ENCODE measurements around the gene ITGA7. TPM values are rescaled to one million over a fixed set of nuclear protein-coding genes. Genes with fewer than 3 reads are reported as not detected.

Gene ITGA7, protein sequence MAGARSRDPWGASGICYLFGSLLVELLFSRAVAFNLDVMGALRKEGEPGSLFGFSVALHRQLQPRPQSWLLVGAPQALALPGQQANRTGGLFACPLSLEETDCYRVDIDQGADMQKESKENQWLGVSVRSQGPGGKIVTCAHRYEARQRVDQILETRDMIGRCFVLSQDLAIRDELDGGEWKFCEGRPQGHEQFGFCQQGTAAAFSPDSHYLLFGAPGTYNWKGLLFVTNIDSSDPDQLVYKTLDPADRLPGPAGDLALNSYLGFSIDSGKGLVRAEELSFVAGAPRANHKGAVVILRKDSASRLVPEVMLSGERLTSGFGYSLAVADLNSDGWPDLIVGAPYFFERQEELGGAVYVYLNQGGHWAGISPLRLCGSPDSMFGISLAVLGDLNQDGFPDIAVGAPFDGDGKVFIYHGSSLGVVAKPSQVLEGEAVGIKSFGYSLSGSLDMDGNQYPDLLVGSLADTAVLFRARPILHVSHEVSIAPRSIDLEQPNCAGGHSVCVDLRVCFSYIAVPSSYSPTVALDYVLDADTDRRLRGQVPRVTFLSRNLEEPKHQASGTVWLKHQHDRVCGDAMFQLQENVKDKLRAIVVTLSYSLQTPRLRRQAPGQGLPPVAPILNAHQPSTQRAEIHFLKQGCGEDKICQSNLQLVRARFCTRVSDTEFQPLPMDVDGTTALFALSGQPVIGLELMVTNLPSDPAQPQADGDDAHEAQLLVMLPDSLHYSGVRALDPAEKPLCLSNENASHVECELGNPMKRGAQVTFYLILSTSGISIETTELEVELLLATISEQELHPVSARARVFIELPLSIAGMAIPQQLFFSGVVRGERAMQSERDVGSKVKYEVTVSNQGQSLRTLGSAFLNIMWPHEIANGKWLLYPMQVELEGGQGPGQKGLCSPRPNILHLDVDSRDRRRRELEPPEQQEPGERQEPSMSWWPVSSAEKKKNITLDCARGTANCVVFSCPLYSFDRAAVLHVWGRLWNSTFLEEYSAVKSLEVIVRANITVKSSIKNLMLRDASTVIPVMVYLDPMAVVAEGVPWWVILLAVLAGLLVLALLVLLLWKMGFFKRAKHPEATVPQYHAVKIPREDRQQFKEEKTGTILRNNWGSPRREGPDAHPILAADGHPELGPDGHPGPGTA
- total RNA-seq (ENCODE audit: insufficient read depth, low replicate concordance): 66.2 TPM

DNA sequence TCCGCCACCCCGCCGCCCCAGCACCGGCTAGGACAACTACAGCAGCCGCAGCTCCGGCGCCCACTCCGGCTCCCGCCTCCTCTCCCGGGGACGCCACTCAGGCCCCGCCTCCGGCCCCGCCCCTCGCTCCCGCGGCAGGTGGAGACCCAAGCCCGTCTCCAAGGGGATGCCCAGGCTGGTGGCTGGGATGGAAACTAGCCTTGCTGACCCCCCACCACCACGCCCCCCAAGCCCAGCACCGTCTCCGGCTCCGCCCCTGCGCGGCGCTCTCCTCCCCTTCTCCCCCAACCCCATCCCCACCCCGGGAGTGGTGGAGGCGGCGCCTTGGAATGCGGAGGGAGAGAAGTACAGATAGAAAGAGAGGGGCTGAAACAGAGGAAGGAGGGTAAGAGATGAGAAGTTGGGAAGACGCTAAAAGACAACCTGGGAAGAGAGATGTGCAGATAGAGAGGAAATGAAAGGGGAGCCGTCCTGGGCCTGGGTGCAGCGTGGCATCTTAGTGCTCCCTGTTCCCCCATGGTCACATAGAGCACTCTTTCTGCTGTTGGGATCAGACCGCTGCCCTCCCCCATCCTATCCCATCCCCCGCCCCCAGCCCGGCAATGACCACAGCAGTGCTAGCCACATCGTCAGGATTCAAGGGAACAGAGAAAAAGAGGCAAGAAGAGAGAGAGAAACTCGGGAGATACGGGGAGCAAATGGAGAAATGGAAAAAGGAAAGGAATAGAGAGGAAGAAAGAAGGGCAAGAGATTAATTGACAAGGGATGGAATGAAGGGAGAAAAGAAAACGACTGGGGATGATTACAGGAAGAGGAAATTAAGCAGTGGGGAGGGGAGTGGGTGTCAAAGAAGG is at the start of gene ITGA7:
Gene ITGA7, minus strand, starts transcription at position 64 of the 854 bp plus-strand sequence. CDS start 222 bp downstream, outside the sequence.
- peak; percentile 39 for DNase-seq (ENCODE audit: low spot score)

DNA sequence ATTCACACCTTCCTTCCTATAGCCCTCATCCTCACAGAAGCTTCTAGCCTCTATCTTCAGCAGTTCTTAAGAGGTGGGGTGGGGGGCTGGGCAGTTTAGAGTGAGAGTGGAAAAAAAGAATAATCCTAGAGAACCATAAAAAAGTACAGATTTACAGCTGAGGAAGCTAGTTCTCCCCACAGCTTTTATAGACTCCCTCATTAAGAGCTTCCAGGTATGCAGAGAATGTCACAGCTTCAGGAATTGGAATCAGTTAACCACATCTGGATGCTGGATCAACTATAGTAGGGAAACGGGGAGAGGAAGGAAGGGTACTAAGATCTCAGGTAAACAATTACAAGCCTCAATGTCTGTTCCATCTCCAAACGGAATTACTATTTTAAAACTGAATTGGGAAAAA is 47.5 kb upstream of the ITGA7 start:
- no peak for DNase-seq (ENCODE audit: low spot score)

DNA sequence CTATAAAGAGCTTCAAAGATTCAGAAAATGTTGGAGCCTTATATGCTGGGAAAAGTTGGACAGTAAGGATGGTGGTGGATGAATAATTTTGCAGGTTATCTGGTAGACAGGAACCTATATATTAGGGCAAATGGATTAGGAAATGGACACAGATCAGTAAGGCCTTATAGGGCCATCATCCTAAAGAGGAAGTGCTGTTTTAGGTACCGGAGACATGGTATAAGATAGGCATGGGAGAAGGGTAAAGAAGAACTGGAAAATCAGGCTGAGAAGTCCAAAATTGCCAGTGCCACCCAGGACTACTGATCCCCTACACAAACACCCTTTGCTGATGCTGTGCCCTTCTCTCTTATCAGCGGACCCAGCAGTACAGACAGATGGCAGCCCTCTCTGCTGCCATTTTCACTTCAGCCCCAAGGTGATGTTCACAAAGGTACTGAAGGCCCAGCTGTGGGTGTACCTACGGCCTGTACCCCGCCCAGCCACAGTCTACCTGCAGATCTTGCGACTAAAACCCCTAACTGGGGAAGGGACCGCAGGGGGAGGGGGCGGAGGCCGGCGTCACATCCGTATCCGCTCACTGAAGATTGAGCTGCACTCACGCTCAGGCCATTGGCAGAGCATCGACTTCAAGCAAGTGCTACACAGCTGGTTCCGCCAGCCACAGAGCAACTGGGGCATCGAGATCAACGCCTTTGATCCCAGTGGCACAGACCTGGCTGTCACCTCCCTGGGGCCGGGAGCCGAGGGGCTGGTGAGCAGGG is 40.7 kb upstream of the ITGA7 start:
- no peak for DNase-seq (ENCODE audit: low spot score)

DNA sequence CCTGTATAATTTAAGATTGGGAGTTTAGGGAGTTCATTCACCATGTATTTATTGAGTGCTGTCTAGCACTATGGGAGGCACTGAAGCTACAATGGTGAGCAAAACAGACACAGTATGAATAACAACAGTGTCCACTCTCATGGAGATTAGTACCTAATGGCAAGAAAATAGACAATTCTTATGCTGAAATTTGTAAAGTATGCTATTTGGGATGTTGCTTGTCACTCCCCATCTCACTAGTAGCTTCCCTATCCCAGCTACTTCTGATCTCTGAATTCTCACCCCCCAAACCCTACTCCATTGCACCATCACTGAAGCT is 39.2 kb upstream of the ITGA7 start:
- no peak for DNase-seq (ENCODE audit: low spot score)

DNA sequence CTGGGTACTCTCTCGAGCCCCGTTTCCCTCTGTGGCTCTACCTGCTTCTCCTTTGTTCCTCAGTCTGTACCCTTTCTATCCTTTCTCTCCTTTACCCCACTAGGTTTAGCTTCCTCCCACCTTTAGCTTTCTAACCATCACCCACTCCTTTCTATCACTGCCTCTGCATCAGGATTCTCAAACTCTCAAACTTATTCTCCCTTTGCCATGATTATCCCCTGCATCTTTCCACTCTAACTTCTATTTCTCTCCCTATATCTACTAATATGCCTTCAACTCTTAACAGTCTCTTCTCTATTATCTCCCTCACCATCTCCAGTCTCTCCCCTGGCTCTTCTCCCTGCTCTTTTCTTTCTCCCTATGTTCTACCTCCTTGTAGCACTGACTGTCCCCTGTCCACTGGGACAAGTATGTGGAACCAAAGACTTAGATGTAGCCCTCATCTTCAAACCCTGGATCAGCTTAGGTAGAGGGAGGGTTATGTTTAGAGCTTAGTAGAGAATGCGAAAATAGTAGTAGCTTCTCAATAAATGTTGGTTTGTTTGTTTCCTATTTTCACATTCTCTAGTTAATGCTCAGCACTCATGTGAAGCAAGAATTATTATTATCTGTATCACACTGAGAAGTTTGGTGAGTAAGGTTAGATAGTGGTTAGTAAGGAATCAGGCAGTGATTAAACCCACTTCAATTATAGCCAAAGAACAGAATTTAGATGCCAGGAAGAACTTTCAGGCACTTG is 38.6 kb upstream of the ITGA7 start:
- DNase-seq (ENCODE audit: low spot score): no peak

DNA sequence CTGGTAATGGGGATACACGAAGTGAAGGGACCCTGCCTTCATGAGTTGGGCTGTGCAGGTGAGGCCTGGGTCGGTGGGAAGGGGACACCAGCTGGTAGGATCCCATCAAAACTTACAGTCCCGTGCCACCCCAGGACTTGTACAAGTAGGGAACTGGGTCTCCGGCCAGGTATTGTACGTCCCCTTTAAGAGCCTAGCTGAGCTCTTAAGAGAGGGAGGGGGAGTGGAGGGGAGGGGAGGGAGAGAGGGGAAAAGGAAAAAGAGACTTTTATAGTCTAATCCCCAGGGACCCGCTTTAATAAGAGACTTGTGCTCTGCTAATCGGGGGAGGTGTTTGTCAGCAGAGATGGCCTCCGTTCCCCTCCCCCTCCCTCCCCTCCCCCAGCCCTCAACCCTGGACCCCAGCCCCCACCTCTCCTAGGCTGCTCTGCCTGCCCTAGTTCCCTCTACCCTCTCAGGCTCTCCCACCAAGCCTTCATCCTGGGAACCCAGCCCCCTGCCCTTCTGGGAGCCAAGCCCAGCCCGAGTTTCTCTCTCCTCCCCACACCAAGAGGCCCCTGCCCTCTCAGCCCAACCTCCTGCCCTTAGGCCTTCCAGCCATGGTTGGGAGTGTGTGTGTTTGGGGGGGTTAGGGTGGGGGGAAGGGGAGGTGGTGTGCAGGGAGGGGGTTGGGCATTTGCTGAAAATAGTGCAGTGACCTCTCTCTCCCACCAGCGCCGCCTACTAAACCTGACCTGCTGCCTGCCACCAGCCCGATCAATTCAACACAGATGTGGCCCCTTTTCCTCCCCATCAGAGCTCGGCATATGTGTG is 37.9 kb upstream of the ITGA7 start:
- DNase-seq (ENCODE audit: low spot score): peak; percentile 74

DNA sequence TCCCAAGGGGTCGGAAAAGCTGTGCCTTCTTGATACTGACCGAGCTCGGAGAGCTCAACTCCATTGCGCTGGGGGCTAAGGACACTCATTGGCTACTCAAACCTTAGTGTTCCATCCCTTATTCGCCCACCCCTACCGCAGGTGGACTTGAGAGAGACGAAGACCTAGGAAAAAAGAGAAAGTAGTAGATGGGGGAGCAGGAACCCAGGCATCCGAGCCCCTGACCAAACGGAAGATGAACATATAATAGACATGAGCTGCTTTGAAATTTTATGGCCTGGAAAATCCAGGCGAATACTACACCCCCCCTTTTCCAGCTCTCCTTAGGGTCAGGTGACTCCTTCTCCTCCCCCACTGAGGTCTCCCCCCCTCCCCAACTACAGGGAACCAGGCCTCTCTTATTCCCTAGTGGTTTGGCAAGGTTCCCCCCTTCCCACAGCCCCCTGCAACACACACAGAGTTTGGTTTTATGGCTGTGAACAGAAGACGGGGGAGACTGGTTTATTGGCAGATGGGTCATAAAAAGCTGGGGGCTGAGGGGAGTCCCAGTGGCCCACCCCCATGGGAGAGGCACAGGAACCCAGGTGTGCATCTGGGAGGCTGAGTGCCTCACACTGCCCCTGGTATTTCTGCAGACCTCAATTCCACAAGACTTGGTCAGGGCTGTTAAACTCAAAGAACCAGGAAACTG is 36.8 kb upstream of the ITGA7 start:
- DNase-seq (ENCODE audit: low spot score): no peak

DNA sequence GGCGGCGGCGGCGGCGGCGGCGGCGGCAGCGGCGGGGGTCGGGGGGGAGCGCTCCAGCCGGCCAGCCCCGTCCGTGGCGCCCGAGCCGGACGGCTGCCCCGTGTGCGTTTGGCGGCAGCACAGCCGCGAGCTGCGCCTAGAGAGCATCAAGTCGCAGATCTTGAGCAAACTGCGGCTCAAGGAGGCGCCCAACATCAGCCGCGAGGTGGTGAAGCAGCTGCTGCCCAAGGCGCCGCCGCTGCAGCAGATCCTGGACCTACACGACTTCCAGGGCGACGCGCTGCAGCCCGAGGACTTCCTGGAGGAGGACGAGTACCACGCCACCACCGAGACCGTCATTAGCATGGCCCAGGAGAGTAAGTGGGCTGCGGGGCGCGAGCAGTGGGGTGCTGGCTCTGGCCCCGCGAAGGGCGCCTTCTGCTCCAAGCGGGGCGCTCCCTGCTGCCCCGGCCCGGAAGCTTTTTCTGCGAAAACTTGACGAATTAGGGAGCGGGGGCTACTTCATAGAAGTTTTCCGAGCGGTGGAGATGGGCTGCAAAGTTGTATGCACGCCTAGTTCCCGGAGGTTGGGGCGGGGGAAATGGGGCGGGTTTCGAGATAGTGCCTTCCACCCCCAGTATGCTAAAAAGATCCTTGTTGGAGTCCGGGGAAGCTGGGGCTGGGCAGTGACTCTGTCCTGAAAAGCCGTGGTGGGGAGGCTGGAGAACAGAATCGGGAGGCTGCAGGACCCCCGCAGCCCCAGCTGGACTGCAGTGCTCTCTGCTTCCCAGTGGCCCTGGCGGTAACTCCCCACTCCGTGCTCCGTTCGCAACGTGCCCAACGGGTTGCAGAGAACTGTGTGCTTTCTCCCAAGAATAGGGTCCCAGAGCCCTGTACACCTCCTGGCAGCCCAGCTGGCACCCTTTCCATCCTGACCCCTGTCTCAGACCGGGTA is 36.0 kb upstream of the ITGA7 start:
- DNase-seq (ENCODE audit: low spot score): peak; percentile 66

DNA sequence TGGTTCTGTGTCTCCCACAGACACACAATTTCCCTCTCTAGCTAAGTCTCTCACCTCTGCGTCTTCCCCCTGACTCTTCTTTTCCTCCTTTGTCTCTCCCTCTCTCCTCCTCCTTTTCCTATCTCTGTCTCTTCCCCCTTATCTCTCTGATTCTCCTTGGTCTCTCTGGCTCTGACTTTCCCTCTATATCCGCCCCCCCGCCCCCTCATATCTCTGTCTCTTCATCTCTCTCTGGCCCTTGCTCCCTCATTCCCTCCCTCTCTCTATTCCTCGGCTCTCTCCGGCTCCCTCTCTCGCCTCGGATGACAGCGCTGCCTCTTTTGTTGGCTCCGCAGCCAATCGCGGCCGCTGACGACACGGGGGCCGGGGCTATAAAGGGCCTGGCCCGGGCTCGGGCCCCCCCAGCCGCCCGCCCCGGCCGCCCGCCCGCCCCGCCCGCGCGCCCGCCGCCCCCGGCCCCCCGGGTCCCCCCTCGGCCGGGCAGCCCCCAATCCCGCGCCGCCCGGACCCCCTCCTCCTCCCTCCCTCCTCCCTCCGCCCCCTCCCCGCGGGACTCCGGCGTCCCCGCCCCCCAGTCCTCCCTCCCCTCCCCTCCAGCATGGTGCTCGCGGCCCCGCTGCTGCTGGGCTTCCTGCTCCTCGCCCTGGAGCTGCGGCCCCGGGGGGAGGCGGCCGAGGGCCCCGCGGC is 35.2 kb upstream of the ITGA7 start, which contains the start of gene GDF11:
Gene GDF11, plus strand, starts transcription at position 404 of the 687 bp plus-strand sequence. Its CDS starts 195 bp downstream, at position 599.
- DNase-seq (ENCODE audit: low spot score): peak; percentile 93

DNA sequence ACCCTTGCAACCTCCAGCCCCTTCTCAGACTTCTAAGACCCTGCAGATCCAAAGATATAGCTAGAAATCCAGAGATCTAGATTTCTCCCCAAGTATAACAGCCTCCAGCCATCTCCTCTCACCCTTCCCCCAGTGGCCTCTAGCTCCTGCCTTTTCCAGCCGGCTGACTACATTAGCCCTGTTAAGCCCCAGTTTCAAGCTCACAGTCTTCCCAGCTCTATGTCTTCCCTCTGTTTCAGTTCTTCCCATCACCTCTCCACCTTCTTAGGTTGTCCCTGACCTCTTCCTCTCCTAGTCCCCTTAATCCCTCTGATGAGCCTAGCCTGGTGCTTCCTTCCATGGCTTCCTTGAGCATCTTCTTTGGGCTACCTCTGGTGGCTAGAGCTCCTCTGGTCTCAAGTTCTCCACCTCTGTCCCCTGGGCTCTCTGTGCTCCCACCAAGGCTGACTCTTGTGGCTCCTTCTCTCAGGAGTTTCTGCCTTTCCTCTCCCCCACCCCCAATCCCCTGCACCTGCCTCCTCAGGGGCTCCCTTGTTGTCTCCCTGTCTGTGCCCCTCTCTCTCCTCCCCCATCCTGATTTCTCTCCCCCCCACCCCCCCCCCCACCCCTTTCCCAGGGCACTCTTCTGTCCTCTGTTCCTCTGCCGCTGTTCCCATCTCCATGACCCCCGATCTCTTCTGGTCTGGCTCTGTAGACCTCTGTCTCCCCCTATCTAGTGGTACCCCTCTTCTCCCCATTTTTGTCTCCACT is 34.4 kb upstream of the ITGA7 start:
- peak; percentile 47 for DNase-seq (ENCODE audit: low spot score)

DNA sequence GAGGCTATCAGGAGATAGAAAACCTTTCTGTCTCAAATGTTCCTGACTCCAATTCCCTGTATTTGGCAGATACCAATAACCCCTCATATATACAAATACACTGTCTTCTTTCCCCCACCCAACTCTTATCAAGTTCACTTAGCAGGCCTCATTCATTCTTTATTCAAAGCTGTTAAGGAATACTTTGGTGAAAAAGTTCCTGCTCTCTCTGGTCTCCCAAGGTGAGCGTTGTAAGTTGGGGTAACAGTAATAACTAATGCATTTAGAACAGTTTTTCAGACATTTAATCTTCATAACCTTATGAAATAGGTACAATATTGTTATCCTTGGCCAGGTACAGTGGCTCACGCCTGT is 31.3 kb upstream of the ITGA7 start:
- no peak for DNase-seq (ENCODE audit: low spot score)

DNA sequence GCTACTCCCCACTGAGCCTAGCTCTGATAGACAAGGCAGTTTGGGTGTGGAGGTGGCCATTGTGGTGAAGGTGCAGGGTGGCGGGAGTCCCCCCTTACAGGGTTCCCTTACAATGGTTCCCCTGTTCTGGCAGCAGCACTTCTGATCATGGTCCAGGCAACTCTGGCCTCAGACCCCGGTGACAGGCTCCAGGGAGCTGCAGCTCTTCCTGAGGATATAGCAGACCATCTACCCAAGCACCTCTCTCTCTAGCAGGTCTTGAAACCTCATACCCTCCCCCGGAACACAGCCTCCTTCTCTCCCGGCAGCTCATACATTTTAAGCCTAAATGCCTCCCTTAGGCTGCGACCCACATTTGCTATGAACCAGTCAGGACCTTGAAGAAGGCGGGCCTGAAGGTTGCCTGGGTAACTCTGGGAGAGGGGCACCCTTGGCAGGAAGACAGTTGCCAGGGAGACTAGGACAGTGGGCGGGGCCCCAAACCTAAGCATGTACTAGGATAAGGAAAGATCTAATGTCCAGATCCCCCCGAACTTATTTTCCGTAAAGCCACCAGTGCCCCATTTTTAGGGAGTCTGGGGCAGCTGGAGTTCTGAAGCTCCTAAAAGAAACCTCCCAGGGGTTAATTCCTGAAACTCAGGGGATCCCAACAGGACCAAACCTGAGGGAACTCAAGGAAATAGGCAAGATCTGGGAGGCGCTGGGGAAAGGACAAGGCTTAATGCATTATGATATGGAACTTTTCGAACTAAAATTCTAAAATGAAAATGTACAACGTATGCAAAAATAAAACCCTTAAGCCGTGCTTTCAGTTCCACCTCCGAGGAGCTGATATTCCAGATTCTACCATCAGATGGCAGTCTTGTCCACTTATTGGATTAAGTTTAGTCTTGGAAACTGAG is 30.7 kb upstream of the ITGA7 start:
- peak; percentile 98 for DNase-seq (ENCODE audit: low spot score)

DNA sequence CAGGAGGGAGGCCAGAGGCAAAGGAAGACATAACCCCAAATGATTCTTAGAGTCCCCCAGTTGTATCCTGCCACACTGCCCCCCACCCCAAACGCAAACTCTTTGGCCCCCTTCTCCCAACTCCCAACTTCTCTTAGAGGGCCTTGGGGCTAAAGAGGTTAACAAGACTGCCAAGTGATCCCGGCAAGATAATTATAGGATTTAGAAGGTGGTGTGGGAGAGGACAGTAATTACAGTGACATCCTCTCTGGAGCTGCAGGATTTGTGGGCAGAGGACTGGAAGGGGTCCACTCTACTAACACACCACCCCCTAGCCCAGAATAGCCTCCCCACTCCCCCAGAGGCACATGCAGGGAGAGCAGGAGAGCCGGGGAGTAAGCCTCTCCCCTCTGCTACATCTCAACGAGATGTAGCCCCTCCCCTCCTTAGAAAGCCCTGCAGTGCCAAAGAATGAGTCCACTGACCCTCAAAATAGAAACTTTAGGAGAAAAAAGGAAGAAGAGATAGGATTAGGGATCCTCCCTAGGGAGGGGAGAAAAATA is 29.9 kb upstream of the ITGA7 start:
- DNase-seq (ENCODE audit: low spot score): peak; percentile 81
